Dedifferentiated amniotic fluid mesenchymal stem cell (primary cell): Measurements from ENCODE around the gene CDH23.

ENCODE experiments used
- DNase-seq: peaks from one replicate; pipeline ENCODE4 v3.0.0-alpha.2; 2016; ENCODE audit errors: extremely low spot score

CDH23 gene

GRCh38 chr10:71603754-71604153, 207.0 kb downstream of the CDH23 start:
- no peak for DNase-seq

- DNase-seq: no peak
Observed at GRCh38 chr10:71604324-71605018, 207.8 kb downstream of the CDH23 start.

GRCh38 chr10:71605263-71605962, 208.7 kb downstream of the CDH23 start:
- DNase-seq: no peak

GRCh38 chr10:71606257-71607081, 209.7 kb downstream of the CDH23 start:
- no peak for DNase-seq

- no peak for DNase-seq
Observed at GRCh38 chr10:71607082-71607443, 210.3 kb downstream of the CDH23 start.

GRCh38 chr10:71608819-71609768, 212.4 kb downstream of the CDH23 start:
- peak; percentile 38 for DNase-seq

GRCh38 chr10:71610651-71611050, 213.9 kb downstream of the CDH23 start:
- DNase-seq: no peak

- DNase-seq: no peak
Observed at GRCh38 chr10:71611131-71611530, 214.4 kb downstream of the CDH23 start.

- no peak for DNase-seq
Observed at GRCh38 chr10:71611709-71612422, 215.1 kb downstream of the CDH23 start.

- no peak for DNase-seq
Observed at GRCh38 chr10:71613261-71613777, 216.6 kb downstream of the CDH23 start.

- no peak for DNase-seq
Observed at GRCh38 chr10:71613877-71614276, 217.2 kb downstream of the CDH23 start.

- no peak for DNase-seq
Observed at GRCh38 chr10:71614946-71615345, 218.2 kb downstream of the CDH23 start.

- no peak for DNase-seq
Observed at GRCh38 chr10:71615538-71616329, 219.0 kb downstream of the CDH23 start.

GRCh38 chr10:71616817-71617654, 220.3 kb downstream of the CDH23 start:
- no peak for DNase-seq

GRCh38 chr10:71618176-71618575, 221.5 kb downstream of the CDH23 start:
- DNase-seq: no peak

- DNase-seq: no peak
Observed at GRCh38 chr10:71618598-71618997, 221.9 kb downstream of the CDH23 start.

- DNase-seq: no peak
Observed at GRCh38 chr10:71620642-71621041, 223.9 kb downstream of the CDH23 start.

- no peak for DNase-seq
Observed at GRCh38 chr10:71621231-71622153, 224.8 kb downstream of the CDH23 start.
